OCI-LY7 (cell line): ENCODE measurements around the gene TUBGCP6. TPM values are rescaled to one million over a fixed set of nuclear protein-coding genes. Genes with fewer than 3 reads are reported as not detected.

Experiments used
- BruUV-seq: library from RNA; stranded (reverse); fragments of 400-500 nt; replicated peaks from 2 replicates; lab custom pipeline; 2021; lab: Mats Ljungman, UMichigan
- CTCF ChIA-PET: fragments of 300-600 bp; sonication (Branson Sonifier 250); formaldehyde crosslinking; loops from one replicate; lab custom pipeline; 2022; ENCODE audit warnings: antibody characterized with exemption; ENCODE audit not compliant: unreplicated experiment; lab: Charles Lee
- POLR2A ChIA-PET: fragments of 300-600 bp; sonication (Branson Sonifier 250); formaldehyde crosslinking; loops from one replicate; lab custom pipeline; 2022; ENCODE audit warnings: antibody characterized with exemption; lab: Charles Lee
- DNase-seq: peaks from one replicate; pipeline ENCODE4 v3.0.0-alpha.2; 2015; ENCODE audit warnings: low spot score
- H2AFZ ChIP-seq: fragments of 200-600 bp; sonication (generic), shearing (Covaris generic); 2 replicates; pipeline ENCODE4 v1.6.1; 2014; ENCODE audit warnings: mild to moderate bottlenecking, antibody characterized with exemption, low read length, moderate library complexity
- H3K27ac ChIP-seq: fragments of 200-600 bp; sonication (generic); 2 replicates; pipeline ENCODE4 v1.5.1; 2014; ENCODE audit warnings: mixed run types, low read depth, mild to moderate bottlenecking, moderate library complexity, low read length, inconsistent platforms; ENCODE audit not compliant: poor library complexity, severe bottlenecking
- H3K36me3 ChIP-seq: fragments of 200-600 bp; sonication (generic); 2 replicates; pipeline ENCODE4 v1.6.1; 2014; ENCODE audit warnings: mild to moderate bottlenecking, antibody characterized with exemption, low read length, moderate library complexity, mixed read lengths; ENCODE audit not compliant: insufficient read depth
- H3K4me1 ChIP-seq: fragments of 200-600 bp; sonication (generic); 2 replicates; pipeline ENCODE4 v1.5.1; 2014; ENCODE audit warnings: mild to moderate bottlenecking, low read length; ENCODE audit not compliant: insufficient read depth, poor library complexity, severe bottlenecking
- H3K4me2 ChIP-seq: fragments of 200-600 bp; sonication (generic); 2 replicates; pipeline ENCODE4 v1.6.1; 2014; ENCODE audit warnings: mild to moderate bottlenecking, low read length
- H3K4me3 ChIP-seq: fragments of 200-600 bp; sonication (generic); 2 replicates; pipeline ENCODE4 v1.5.1; 2014; ENCODE audit warnings: mild to moderate bottlenecking, low read depth, low read length; ENCODE audit not compliant: poor library complexity, severe bottlenecking
- H3K79me2 ChIP-seq: fragments of 200-600 bp; sonication (generic); 2 replicates; pipeline ENCODE4 v1.6.1; 2016; ENCODE audit warnings: low read depth, mild to moderate bottlenecking, low read length, moderate library complexity, mixed read lengths; ENCODE audit not compliant: insufficient read depth
- H3K9me2 ChIP-seq: fragments of 200-600 bp; sonication (generic); 2 replicates; pipeline ENCODE4 v1.6.1; 2016; ENCODE audit warnings: mild to moderate bottlenecking, low read length, mixed read lengths; ENCODE audit not compliant: insufficient read depth
- H3K9me3 ChIP-seq: fragments of 200-600 bp; sonication (generic); 2 replicates; pipeline ENCODE4 v1.6.1; 2014; ENCODE audit warnings: mild to moderate bottlenecking, mixed run types, low read length, mixed read lengths
- H4K20me1 ChIP-seq: fragments of 200-600 bp; sonication (generic); 2 replicates; pipeline ENCODE4 v1.6.1; 2014; ENCODE audit warnings: mild to moderate bottlenecking, antibody characterized with exemption, low read length, moderate library complexity, mixed read lengths; ENCODE audit not compliant: insufficient read depth
- CTCF ChIP-seq: fragments of 200-600 bp; sonication (generic); conservative IDR thresholded peaks from 2 replicates; pipeline ENCODE4 v1.5.1; 2014; ENCODE audit warnings: mild to moderate bottlenecking, antibody characterized with exemption, low read length, moderate library complexity, mixed read lengths
- EZH2phosphoT487 ChIP-seq: fragments of 200-600 bp; sonication (generic); IDR thresholded peaks from 2 replicates; pipeline ENCODE4 v1.6.1; 2018; ENCODE audit warnings: low read depth, borderline replicate concordance, mild to moderate bottlenecking, mixed run types, antibody characterized with exemption, low read length, moderate library complexity, mixed read lengths
- intact Hi-C: fragments of 100-400 bp; cut with micrococcal nuclease; formaldehyde crosslinking; loops from one replicate; pipeline ENCODE4 v1.10.0; 2022; ENCODE audit not compliant: unreplicated experiment
- total RNA-seq, 2 experiments: library from RNA; depleted of rRNA in 1 of 2; stranded (reverse); fragments of >200 nt in 1 of 2; shearing (Covaris generic) in 1 of 2; gene quantifications; 2 replicates each; pipeline ENCODE4 v1.2.3, GENCODE V29; 2014 to 2022

The TUBGCP6 gene
- total RNA-seq, 2 experiments from 2014 or later = 57.7 to 63.2 TPM

DNA sequence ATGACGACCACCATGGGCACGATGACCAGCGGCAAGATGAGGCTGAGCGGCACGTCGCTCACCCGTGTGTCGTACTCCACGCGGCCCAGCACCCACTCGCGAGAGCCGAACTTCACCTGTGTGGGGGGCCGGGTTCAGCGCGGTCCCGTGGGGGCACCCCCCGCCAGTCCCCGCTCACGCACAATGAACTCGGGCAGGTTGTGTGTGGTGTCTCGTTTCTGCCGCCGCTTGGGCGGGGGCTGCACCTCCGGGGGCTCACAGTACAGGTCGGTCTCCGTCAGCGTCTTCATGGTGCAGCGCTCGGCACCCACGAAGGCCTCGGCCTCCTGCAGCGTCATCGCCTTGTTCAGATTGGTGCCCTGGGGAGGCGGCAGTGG is 36.5 kb upstream of the TUBGCP6 start:
- H3K4me3 ChIP-seq = no peak overlapping the region
- H3K79me2 ChIP-seq = no peaks in the 10 kb centered on the region
- intact Hi-C loops = no loop called here
- peaks cover 4% of the 10 kb centered on the region for H3K4me1 ChIP-seq
- no peaks in the 10 kb centered on the region for H3K9me3 ChIP-seq
- TF ChIP-seq CTCF (no peak), EZH2phosphoT487 (no peak)
- POLR2A ChIA-PET = no interaction called here
- H3K27ac ChIP-seq = no peak overlapping the region
- no TSS peak for BruUV-seq
- H3K4me2 ChIP-seq = no peak overlapping the region
- H2AFZ ChIP-seq = no peak overlapping the region
- H3K9me2 ChIP-seq = no peaks in the 10 kb centered on the region
- no peaks in the 10 kb centered on the region for H4K20me1 ChIP-seq
- H3K36me3 ChIP-seq = peaks cover 1% of the 10 kb centered on the region; the same call in 1 of the 2 replicates
- CTCF ChIA-PET = no interaction called here
- DNase-seq = no peak

DNA sequence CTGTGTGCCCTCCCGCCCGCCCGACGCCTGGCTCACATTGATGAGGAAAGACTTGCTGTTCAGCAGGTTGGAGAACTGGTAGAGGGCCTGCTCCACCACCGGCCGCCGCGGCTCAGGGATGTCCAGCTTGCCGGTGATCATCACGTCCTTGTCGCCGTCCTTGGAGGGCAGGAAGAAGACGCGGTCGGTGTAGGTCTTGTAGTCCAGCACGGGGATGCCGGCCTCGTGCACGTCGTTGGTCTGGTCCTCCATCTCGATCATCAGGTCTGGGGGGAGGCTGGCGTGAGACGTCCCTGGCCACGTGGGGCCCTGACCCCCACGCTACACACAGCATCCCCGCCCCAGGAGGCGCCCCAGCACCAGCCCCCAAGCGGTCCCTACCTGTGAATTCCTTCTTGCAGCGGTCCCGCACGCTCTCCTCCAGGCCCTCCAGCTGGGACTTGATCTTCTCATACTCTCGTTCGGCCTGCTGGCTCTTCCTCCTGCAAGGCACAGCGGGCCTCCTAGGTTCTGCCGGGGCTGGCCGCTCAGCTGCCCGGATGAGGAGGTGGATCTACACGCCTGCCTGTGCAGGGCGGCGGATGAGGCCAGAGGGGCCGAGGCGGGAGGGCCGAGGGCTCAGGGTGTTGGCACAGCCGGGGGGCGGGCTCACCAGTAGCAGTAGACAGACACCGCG is 36.0 kb upstream of the TUBGCP6 start:
- BruUV-seq = no TSS peak
- TF ChIP-seq EZH2phosphoT487 (no peak), CTCF (no peak)
- H3K27ac ChIP-seq = no peak overlapping the region
- no peaks in the 10 kb centered on the region for H3K9me2 ChIP-seq
- H3K4me3 ChIP-seq = no peak overlapping the region
- no peak overlapping the region for H2AFZ ChIP-seq
- ChIA-PET POLR2A (no interaction called here), CTCF (no interaction called here)
- intact Hi-C loops = no loop called here
- H3K36me3 ChIP-seq = peaks cover 6% of the 10 kb centered on the region; the same call in 1 of the 2 replicates
- H3K9me3 ChIP-seq = peaks cover 4% of the 10 kb centered on the region; the same call in 1 of the 2 replicates
- H4K20me1 ChIP-seq = no peaks in the 10 kb centered on the region
- H3K79me2 ChIP-seq = no peaks in the 10 kb centered on the region
- no peak for DNase-seq
- peaks cover 6% of the 10 kb centered on the region for H3K4me1 ChIP-seq
- no peak overlapping the region for H3K4me2 ChIP-seq

DNA sequence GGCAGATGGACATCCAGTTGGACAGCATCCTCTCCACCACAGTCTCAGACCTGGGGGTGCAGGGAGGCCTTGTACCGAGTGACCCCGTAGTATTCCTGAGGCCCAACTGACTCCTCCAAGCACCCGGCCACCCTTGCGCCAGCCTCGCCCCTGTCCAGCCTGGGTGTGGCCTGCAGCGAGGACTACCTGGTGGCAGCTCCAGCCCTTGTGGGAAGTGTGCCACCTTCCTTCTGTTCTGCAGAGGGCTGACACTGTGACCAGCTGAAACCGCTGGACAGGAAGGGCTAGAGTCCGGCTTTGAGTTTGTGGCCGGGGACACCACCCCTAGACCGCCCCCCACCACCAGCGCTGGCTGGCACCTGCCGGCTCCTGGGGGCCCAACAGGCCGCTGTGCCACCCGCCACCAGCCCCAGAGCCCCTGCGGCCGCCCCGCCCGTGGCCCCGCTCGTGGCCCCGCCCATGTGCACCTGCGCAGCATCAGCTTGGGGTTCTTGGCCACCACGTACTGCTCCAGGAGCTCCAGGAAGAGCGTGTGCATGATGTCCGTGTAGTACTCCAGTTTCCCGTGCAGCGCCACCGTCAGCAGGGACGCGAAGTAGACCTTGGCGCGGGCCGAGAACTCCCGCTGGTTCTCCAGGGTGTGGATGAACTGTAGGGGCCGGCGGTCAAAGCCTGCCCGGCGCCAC is 35.3 kb upstream of the TUBGCP6 start:
- intact Hi-C loops = no loop called here
- H3K9me3 ChIP-seq = peaks cover 5% of the 10 kb centered on the region; the same call in 1 of the 2 replicates
- H4K20me1 ChIP-seq = no peaks in the 10 kb centered on the region
- BruUV-seq = no TSS peak
- no peak overlapping the region for H3K27ac ChIP-seq
- peaks cover 13% of the 10 kb centered on the region; the same call in 1 of the 2 replicates for H3K36me3 ChIP-seq
- CTCF ChIA-PET = interaction anchor here (0.7 kb wide), 1 partner anchor 27 kb away, joined by 6 read pairs; no protein-coding TSS in a partner anchor
- H3K4me1 ChIP-seq = peaks cover 6% of the 10 kb centered on the region
- H3K4me2 ChIP-seq = no peak overlapping the region
- DNase-seq = no peak
- no peaks in the 10 kb centered on the region for H3K9me2 ChIP-seq
- POLR2A ChIA-PET = no interaction called here
- TF ChIP-seq EZH2phosphoT487 (no peak), CTCF (no peak)
- no peak overlapping the region for H2AFZ ChIP-seq
- H3K4me3 ChIP-seq = no peak overlapping the region
- no peaks in the 10 kb centered on the region for H3K79me2 ChIP-seq
